ENCODE data around the gene RRAD.

The RRAD gene

GRCh38 chr16:66881014-66881417 is 44.3 kb downstream of the RRAD start:
- no peak for DNase-seq (ENCODE audit: low read depth, low spot score)

GRCh38 chr16:66880288-66881013 is 44.9 kb downstream of the RRAD start, which contains the start of gene PDP2:
Gene PDP2, plus strand, starts transcription at chr16:66880515. Its CDS starts 3,770 bp downstream, at chr16:66884285.
- DNase-seq (ENCODE audit: low read depth, low spot score) = peak; percentile 98

DNA sequence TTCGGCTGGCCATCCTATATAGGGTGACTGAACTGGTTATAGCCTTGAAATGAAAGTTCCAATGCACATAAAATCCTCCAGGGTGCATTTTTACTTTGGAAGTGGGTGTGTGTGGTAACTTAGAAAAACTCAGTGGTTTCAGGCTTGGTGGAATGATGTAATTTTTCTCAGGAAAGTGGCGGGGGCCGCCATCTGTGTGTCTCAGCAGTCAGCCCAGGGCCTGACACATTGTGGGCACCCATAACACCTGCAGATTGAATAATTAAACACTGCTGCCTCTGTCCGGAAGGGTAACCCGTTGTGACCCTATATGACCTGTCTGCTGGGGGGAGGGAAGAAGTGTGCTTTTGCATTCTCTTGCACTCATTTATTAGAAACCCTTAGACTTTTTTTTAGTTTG is 47.3 kb downstream of the RRAD start:
- no peak for DNase-seq (ENCODE audit: low read depth, low spot score)

GRCh38 chr16:66874079-66874775 is 51.1 kb downstream of the RRAD start:
- DNase-seq (ENCODE audit: low read depth, low spot score) = peak; percentile 44

DNA sequence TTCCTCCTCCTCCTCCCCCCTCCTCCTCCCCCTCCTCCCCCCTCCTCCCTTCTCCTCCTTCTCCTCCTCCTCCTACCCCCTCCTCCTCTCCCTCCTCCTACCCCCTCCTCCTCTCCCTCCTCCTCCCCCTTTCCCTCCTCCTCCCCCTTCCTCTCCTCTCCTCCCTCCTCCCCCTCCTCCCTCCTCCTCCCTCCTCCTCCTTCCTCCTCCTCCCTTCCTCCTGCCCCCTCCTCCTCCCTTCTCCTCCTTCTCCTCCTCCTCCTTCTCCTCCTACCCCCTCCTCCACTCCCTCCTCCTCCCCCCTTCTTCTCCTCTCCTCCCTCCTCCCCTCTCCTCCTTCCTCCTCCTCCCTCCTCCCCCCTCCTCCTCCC is 51.7 kb downstream of the RRAD start:
- DNase-seq (ENCODE audit: low read depth, low spot score) = no peak

DNA sequence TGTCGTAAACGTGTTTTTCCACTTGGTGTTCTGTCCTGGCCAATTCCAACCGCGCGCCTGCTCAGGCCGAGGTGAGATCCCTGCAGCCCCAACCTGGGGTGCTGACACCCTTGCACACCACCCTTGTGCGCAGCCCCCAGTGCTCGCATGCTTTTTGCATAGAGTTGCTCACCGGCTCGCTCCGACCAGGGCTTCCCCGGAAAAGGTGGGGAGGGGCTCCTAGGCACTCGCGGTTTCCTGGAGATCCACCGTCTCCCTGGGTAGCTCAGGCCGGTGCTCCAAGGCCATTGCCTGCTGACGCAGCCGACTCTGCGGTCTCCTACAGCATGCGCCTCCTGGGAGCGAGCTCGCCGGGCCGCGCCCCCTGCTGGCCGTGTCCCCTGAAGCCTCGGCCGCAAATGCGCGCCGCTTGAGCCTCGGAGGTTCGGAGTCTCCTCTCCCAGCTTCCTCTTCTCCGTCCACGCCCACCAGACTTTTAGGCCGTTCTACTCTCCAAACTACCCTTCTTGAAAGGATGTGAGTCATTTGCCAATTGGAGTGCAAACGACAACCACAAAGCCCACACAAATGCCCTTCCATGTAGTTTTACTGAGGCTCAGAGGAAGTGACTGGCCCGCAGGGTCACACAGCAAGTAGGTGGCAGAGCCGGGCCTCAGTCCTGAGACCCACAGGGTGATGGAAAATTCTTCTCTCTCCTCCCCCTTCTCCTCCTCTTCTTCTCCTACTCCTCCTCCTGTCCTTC is 52.2 kb downstream of the RRAD start:
- DNase-seq (ENCODE audit: low read depth, low spot score) = peak; percentile 98

DNA sequence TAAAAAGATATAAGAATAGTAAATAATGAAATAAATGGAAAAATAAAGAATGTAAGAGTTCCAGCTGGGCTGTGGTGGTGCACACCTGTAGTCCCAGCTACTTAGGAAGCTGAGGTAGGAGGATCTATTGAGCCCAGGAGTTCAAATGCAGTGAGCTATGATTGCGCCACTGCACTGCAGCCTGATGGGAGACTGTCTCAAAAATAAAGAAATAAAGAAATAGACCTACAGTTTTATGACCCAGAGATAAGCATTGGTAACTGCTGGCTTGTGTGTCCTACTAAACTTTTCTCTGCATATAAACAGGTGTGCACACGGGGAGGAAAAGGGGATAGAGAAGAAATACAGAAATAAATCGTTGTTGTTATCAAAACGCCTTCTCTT is 52.8 kb downstream of the RRAD start:
- no peak for DNase-seq (ENCODE audit: low read depth, low spot score)

GRCh38 chr16:66871840-66872239 is 53.5 kb downstream of the RRAD start:
- DNase-seq (ENCODE audit: low read depth, low spot score) = no peak
